ENCODE data around the gene GKN2.

DNA sequence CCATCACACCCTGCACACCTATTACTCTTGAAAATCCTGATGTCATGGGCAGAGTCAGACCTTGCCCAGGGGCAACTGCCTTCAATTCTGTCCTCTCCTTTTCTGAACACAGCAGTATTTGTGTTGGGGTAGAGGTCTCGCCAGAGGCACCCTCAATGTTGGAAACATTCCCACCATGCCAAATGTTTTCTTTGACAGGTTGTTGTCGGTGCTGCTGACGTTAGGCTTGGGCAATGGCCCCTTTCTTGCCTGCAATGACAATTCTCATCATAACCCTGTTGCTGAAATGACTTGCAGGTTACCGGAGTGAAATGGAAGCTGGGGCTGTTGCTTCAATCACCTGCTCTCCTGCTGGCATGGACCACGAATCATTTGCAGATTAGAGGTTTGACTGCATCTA, 39.6 kb upstream of the GKN2 start:
- TF ChIP-seq RAD21 (CRISPR knock-in tag; IDR thresholded peaks at IDR 0.05) (no peak), FOXJ3 (CRISPR knock-in tag; IDR thresholded peaks at IDR 0.05; ENCODE audit: borderline replicate concordance) (no peak), GLI4 (CRISPR knock-in tag; IDR thresholded peaks at IDR 0.05; ENCODE audit: borderline replicate concordance) (no peak), ZNF543 (CRISPR knock-in tag; IDR thresholded peaks at IDR 0.05) (no peak), ZNF263 (CRISPR knock-in tag; IDR thresholded peaks at IDR 0.05) (no peak), TOPORS (CRISPR knock-in tag; IDR thresholded peaks at IDR 0.05) (no peak), FOSL1 (CRISPR knock-in tag; IDR thresholded peaks at IDR 0.05; ENCODE audit: borderline replicate concordance) (no peak), HNF4G (IDR thresholded peaks at IDR 0.05; ENCODE audit: borderline replicate concordance, low read depth, low read length) (no peak), HNF4G (CRISPR knock-in tag; IDR thresholded peaks at IDR 0.05; ENCODE audit: borderline replicate concordance, low read depth) (no peak)
- TF ChIP-seq, protein P1, sequence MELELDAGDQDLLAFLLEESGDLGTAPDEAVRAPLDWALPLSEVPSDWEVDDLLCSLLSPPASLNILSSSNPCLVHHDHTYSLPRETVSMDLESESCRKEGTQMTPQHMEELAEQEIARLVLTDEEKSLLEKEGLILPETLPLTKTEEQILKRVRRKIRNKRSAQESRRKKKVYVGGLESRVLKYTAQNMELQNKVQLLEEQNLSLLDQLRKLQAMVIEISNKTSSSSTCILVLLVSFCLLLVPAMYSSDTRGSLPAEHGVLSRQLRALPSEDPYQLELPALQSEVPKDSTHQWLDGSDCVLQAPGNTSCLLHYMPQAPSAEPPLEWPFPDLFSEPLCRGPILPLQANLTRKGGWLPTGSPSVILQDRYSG (CRISPR knock-in tag; IDR thresholded peaks at IDR 0.05) = no peak
- TF ChIP-seq, protein P2, sequence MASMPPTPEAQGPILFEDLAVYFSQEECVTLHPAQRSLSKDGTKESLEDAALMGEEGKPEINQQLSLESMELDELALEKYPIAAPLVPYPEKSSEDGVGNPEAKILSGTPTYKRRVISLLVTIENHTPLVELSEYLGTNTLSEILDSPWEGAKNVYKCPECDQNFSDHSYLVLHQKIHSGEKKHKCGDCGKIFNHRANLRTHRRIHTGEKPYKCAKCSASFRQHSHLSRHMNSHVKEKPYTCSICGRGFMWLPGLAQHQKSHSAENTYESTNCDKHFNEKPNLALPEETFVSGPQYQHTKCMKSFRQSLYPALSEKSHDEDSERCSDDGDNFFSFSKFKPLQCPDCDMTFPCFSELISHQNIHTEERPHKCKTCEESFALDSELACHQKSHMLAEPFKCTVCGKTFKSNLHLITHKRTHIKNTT (CRISPR knock-in tag; IDR thresholded peaks at IDR 0.05) = no peak
- TF ChIP-seq, protein P3, sequence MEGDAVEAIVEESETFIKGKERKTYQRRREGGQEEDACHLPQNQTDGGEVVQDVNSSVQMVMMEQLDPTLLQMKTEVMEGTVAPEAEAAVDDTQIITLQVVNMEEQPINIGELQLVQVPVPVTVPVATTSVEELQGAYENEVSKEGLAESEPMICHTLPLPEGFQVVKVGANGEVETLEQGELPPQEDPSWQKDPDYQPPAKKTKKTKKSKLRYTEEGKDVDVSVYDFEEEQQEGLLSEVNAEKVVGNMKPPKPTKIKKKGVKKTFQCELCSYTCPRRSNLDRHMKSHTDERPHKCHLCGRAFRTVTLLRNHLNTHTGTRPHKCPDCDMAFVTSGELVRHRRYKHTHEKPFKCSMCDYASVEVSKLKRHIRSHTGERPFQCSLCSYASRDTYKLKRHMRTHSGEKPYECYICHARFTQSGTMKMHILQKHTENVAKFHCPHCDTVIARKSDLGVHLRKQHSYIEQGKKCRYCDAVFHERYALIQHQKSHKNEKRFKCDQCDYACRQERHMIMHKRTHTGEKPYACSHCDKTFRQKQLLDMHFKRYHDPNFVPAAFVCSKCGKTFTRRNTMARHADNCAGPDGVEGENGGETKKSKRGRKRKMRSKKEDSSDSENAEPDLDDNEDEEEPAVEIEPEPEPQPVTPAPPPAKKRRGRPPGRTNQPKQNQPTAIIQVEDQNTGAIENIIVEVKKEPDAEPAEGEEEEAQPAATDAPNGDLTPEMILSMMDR (CRISPR knock-in tag; IDR thresholded peaks at IDR 0.05) = no peak
- TF ChIP-seq, protein P4, sequence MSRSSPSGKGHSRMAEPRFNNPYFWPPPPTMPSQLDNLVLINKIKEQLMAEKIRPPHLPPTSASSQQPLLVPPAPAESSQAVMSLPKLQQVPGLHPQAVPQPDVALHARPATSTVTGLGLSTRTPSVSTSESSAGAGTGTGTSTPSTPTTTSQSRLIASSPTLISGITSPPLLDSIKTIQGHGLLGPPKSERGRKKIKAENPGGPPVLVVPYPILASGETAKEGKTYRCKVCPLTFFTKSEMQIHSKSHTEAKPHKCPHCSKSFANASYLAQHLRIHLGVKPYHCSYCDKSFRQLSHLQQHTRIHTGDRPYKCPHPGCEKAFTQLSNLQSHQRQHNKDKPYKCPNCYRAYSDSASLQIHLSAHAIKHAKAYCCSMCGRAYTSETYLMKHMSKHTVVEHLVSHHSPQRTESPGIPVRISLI (CRISPR knock-in tag; IDR thresholded peaks at IDR 0.05; ENCODE audit: borderline replicate concordance) = no peak
- TF ChIP-seq, protein P5, sequence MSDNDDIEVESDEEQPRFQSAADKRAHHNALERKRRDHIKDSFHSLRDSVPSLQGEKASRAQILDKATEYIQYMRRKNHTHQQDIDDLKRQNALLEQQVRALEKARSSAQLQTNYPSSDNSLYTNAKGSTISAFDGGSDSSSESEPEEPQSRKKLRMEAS (IDR thresholded peaks at IDR 0.05) = no peak
